Mammary epithelial cell (primary cell): ENCODE measurements around the gene CANX.

ENCODE experiments used
- CTCF ChIP-seq, 2 donors: IDR thresholded peaks in 1 of 2; conservative IDR thresholded peaks in 1 of 2; 2 replicates each; pipeline ENCODE4 v1.5.1; 2011 to 2012; ENCODE audit warnings: inconsistent platforms in 2 of 2, low read length in 2 of 2, mild to moderate bottlenecking in 2 of 2, control low read depth in 1 of 2, low read depth in 1 of 2; ENCODE audit not compliant: insufficient read depth in 1 of 2; ENCODE audit errors: extremely low read depth in 1 of 2
- EZH2 ChIP-seq: IDR thresholded peaks from 2 replicates; pipeline ENCODE4 v1.6.1; 2012; ENCODE audit warnings: low read length, inconsistent platforms, borderline replicate concordance

- no peak for TF ChIP-seq EZH2
- TF ChIP-seq CTCF (conservative IDR thresholded peaks at IDR 0.05 in 1 of 2, IDR thresholded peaks at IDR 0.05 in 1 of 2; ENCODE audit: extremely low read depth in 1 of 2, insufficient read depth in 1 of 2, low read depth in 1 of 2, low read length in 2 of 2), result peak in 1 of 2 donors; percentile 13
Observed at GRCh38 chr5:179678223-179679013, 20.3 kb upstream of the CANX start.
